ENCODE measurements around the gene C8G. TPM values are rescaled to one million over a fixed set of nuclear protein-coding genes. Genes with fewer than 3 reads are reported as not detected.
A peak's percentile ranks its signal among the peaks of the same experiment; 100 is the strongest.

The C8G gene
- total and polyA plus RNA-seq, 2 of the 13 experiments (the other 11 are each of a cell fraction or from before 2014, with no cell fraction given) = 4.9 to 12.8 TPM

GRCh38 chr9:136942112-136942880 is 2.7 kb upstream of the C8G start:
- CTCF ChIA-PET (ENCODE audit: low intra/inter-chr PET ratio, low total read pairs) = no interaction called here
- no peaks in the 10 kb centered on the region for H3K9me3 ChIP-seq (ENCODE audit: low read length)
- peaks cover 41% of the 10 kb centered on the region for H3K4me1 ChIP-seq (ENCODE audit: insufficient read depth, low read length)
- ATAC-seq = no peak
- in situ Hi-C loops (cut with HindIII; ENCODE audit: extremely low pct_ligation_motif_present, low pct_unique_long_range_greater_than_20kb) = no loop called here
- H3K4me3 ChIP-seq (replicated peaks in 1 of 3; ENCODE audit: insufficient read depth in 1 of 3, low read depth in 2 of 3, low read length in 3 of 3) = peak overlapping the region in 1 of 3 experiments; percentile 6; a peak in 1 of 6 replicates
- peaks cover 10% of the 10 kb centered on the region for H3K79me2 ChIP-seq (ENCODE audit: insufficient read depth, low read length)
- H4K20me1 ChIP-seq (ENCODE audit: insufficient read depth, low read length) = no peaks in the 10 kb centered on the region
- BruUV-seq (replicated peaks) = no TSS peak
- peaks cover 8 to 36% of the 10 kb centered on the region in 2 experiments for H3K36me3 ChIP-seq (replicated peaks in 1 of 2; ENCODE audit: control insufficient read depth in 1 of 2, insufficient read depth in 2 of 2, low read length in 2 of 2)
- no peak for FAIRE-seq
- no peaks in the 10 kb centered on the region for H3K27me3 ChIP-seq (ENCODE audit: control insufficient read depth in 1 of 2, insufficient read depth in 2 of 2, low read length in 2 of 2)
- DNase-seq (ENCODE audit: low spot score) = no peak
- H3K9ac ChIP-seq (ENCODE audit: insufficient read depth, low read depth, low read length) = no peak overlapping the region
- TF ChIP-seq SMYD3 (CRISPR knock-in tag; IDR thresholded peaks at IDR 0.05) = no peak
- peak; percentile 50; the same call in 1 of the 2 replicates for TF ChIP-seq RBFOX2 (IDR thresholded peaks at IDR 0.05; ENCODE audit: low read depth, low read length)
- TF ChIP-seq ZC3H13 (CRISPR knock-in tag; IDR thresholded peaks at IDR 0.05) = 0 out of 2 replicates have a peak, but pooled peaks have one; percentile 29
- TF ChIP-seq AGO2 (optimal IDR thresholded peaks at IDR 0.05; ENCODE audit: low read depth, low read length) = peak; percentile 2
- peak; percentile 95 for TF ChIP-seq ZBTB38 (CRISPR knock-in tag; IDR thresholded peaks at IDR 0.05)
- TF ChIP-seq ZBTB33 (CRISPR knock-in tag; IDR thresholded peaks at IDR 0.05) = peak; percentile 80
- no peak for TF ChIP-seq ARNT2 (CRISPR knock-in tag; IDR thresholded peaks at IDR 0.05; ENCODE audit: low read depth)
- H2AFZ ChIP-seq (ENCODE audit: low read length) = no peak overlapping the region
- H3K27ac ChIP-seq (ENCODE audit: extremely low read length, insufficient read depth, low read length) = no peak overlapping the region
- H3K4me2 ChIP-seq (ENCODE audit: low read depth, low read length) = peak overlapping the region; percentile 89
- intact Hi-C loops (cut with micrococcal nuclease; ENCODE audit: unreplicated experiment) = no loop called here
- POLR2A ChIA-PET = no interaction called here
- 97% methylated on average over 26 of the region's 60 CpGs for WGBS (ENCODE audit: low lambda C conversion rate)
